Lung (tissue), 16 donors: ENCODE data around the gene OR10A6. TPM values are rescaled to one million over a fixed set of nuclear protein-coding genes. Genes with fewer than 3 reads are reported as not detected.

Experiments
- ATAC-seq: fragments of 200-7000 bp; cut with Tn5 transposase; one replicate; pipeline ENCODE4 v1.9.1; 2020; ENCODE audit warnings: moderate number of reproducible peaks; ENCODE audit not compliant: insufficient read depth, low FRiP score
- DNase-seq, 3 donors: peaks; one replicate each; pipeline ENCODE4 v3.0.0-alpha.2; 2013 to 2017
- H3K27ac ChIP-seq, 2 donors: one replicate each; pipeline ENCODE4 v1.5.1; 2013; ENCODE audit warnings: mild to moderate bottlenecking in 2 of 2, moderate library complexity in 2 of 2, control low read depth in 1 of 2, inconsistent platforms in 1 of 2, low read depth in 1 of 2, low read length in 1 of 2
- H3K27me3 ChIP-seq, 3 donors: one replicate each; pipeline ENCODE4 v1.5.1; 2013; ENCODE audit warnings: low read length in 2 of 3; ENCODE audit not compliant: control insufficient read depth in 3 of 3, insufficient read depth in 3 of 3
- H3K36me3 ChIP-seq, 4 donors: one replicate each; pipeline ENCODE4 v1.5.1; 2013; ENCODE audit warnings: low read length in 4 of 4, mild to moderate bottlenecking in 1 of 4, moderate library complexity in 1 of 4; ENCODE audit not compliant: control insufficient read depth in 4 of 4, insufficient read depth in 4 of 4
- H3K4me1 ChIP-seq, 5 donors: one replicate each; pipeline ENCODE4 v1.5.1; 2013; ENCODE audit warnings: low read length in 5 of 5, mild to moderate bottlenecking in 2 of 5, moderate library complexity in 1 of 5; ENCODE audit not compliant: control insufficient read depth in 5 of 5, insufficient read depth in 5 of 5
- H3K4me3 ChIP-seq: one replicate; pipeline ENCODE4 v1.5.1; 2013; ENCODE audit warnings: mild to moderate bottlenecking, control low read depth, moderate library complexity
- H3K9ac ChIP-seq, 2 donors: one replicate each; pipeline ENCODE4 v1.5.1; 2013; ENCODE audit warnings: low read length in 2 of 2, control low read depth in 1 of 2; ENCODE audit not compliant: insufficient read depth in 1 of 2
- H3K9me3 ChIP-seq, 4 donors: one replicate each; pipeline ENCODE4 v1.5.1; 2013; ENCODE audit warnings: low read length in 3 of 4, mild to moderate bottlenecking in 1 of 4, moderate library complexity in 1 of 4; ENCODE audit not compliant: control insufficient read depth in 4 of 4, insufficient read depth in 3 of 4
- CTCF ChIP-seq: IDR thresholded peaks from 2 replicates; pipeline ENCODE4 v1.5.1; 2012; ENCODE audit warnings: mild to moderate bottlenecking; ENCODE audit errors: control extremely low read depth, extremely low read depth
- WGBS, 2 donors: extraction: QIAGEN DNeasy Blood & Tissue Kit; methylation state at CpG; one replicate each; pipeline ENCODE4 v1.1.7; 2013; 5-methylcytosine and 5-hydroxymethylcytosine counted together
- long read RNA-seq, 5 donors: transcript quantifications; one replicate each; lab custom pipeline, GENCODE V29; 2026
- polyA plus RNA-seq, 2 donors: library from polyadenylated mRNA; stranded (reverse); fragments of 200-250 nt; gene quantifications; one replicate each; pipeline ENCODE4 v1.2.1, GENCODE V29; 2013
- total RNA-seq, 2 donors: library from RNA; depleted of rRNA in 1 of 2; stranded (reverse); fragments of >200 nt in 1 of 2; gene quantifications; one replicate each; pipeline ENCODE4 v1.2.1, GENCODE V29; 2014 to 2021
- donor health status: control.
- donor health status: control.
- donor health status: Bipolar disorder and iron deficiency.
- donor health status: healthy.
- donor health status: DM: yes; HTN: yes; CAD: no.

The OR10A6 gene
- total RNA-seq (not detected), polyA plus RNA-seq (not detected)
- long read RNA-seq, donor 1: 0 reads
- long read RNA-seq, donor 2: 0 reads
- long read RNA-seq, donor 3: 0 reads
- long read RNA-seq, donor 4: 0 reads
- long read RNA-seq, donor 5: 0 reads

GRCh38 chr11:7931168-7931567 is at the start of gene OR10A6:
TSS of gene OR10A6 (minus strand) at chr11:7931268. CDS start at chr11:7928662, 2,606 bp downstream.
- no peak for TF ChIP-seq CTCF

DNA sequence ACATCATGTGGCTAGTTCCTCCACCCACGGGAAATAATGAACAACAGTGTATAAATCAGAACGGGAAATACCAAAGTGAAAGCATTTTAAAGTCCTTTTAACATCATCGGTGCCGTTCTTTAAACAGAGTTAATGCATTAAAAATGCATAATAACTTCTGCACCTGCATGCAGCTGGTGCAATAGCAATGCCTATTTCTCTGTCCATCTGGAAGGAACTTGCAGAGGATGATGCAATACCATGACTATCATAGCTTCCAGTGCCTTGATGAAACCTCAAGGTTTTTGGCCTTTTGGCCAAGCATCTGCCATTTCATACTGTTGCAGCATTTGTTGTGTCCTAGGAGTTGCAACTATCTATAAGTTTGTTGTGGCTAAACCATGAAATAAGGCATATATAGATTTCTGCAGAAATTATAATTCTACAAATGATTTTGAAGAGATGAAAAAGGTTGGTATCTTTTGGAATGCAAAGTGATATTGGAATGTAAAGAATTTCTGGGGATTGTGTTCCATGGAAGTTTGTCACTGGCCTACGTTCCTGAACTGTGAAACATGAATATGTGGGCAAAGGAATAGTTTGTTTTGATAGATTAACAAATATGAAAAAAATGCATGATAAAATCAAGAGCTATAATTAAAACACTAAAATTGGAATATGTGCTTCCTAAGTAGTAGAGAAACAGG is 46.3 kb upstream of the OR10A6 start:
- no peak overlapping the region for H3K4me3 ChIP-seq
- 38 to 62% methylated on average over 5 of the region's 5 CpGs for WGBS, 2 donors

More at GRCh38 chr11:7931168-7931567, at the start of gene OR10A6:
- no peaks in the 10 kb centered on the region for H3K4me1 ChIP-seq
- DNase-seq (no peak), ATAC-seq (no peak)
- no peak within 1 kb of the TSS for H3K27ac ChIP-seq
- H3K36me3 ChIP-seq: no peaks in the 10 kb centered on the region
- 80 to 85% methylated on average over 4 of the region's 4 CpGs for WGBS, 2 donors
- no peaks in the 10 kb centered on the region for H3K9me3 ChIP-seq
- no peak within 1 kb of the TSS for H3K9ac ChIP-seq
- no peak within 1 kb of the TSS for H3K4me3 ChIP-seq
- H3K27me3 ChIP-seq: no peaks in the 10 kb centered on the region

GRCh38 chr11:7974668-7975067 is 43.6 kb upstream of the OR10A6 start:
- Histone ChIP-seq H3K4me1 (no peaks in the 10 kb centered on the region), H3K4me3 (no peak overlapping the region), H3K27me3 (no peaks in the 10 kb centered on the region), H3K36me3 (no peaks in the 10 kb centered on the region), H3K27ac (no peak overlapping the region), H3K9me3 (no peaks in the 10 kb centered on the region), H3K9ac (no peak overlapping the region)
- ATAC-seq: no peak
- TF ChIP-seq CTCF: no peak
- DNase-seq: no peak
- 83 to 89% methylated on average over 2 of the region's 2 CpGs for WGBS, 2 donors

More for the DNA sequence above, 46.3 kb upstream of the OR10A6 start:
- Histone ChIP-seq H3K27ac (no peak overlapping the region), H3K4me1 (no peaks in the 10 kb centered on the region), H3K9me3 (no peaks in the 10 kb centered on the region), H3K36me3 (no peaks in the 10 kb centered on the region), H3K9ac (no peak overlapping the region), H3K27me3 (no peaks in the 10 kb centered on the region)
- ATAC-seq (no peak), DNase-seq (no peak)
- no peak for TF ChIP-seq CTCF

DNA sequence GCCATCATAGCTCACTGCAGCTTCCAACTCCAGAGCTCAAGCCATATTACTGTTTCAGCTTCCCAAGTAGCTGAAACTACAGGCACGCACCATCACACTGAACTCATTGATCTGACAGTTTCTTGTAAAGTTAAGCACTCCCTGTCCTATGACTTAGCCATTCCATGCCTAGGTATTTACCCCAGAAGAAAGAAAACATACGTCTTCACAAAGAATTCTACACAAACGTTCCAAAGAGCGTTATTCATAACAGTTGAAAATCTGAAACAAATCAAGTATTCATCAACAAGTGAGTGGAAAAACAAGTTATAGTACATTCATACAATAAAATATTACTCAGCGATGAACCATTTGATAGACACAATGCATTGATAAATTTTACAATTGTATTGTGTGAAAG is 41.9 kb upstream of the OR10A6 start:
- no peaks in the 10 kb centered on the region for H3K36me3 ChIP-seq
- no peak overlapping the region for H3K4me3 ChIP-seq
- 92 to 94% methylated on average over 5 of the region's 5 CpGs for WGBS, 2 donors
- H3K4me1 ChIP-seq: no peaks in the 10 kb centered on the region
- DNase-seq (no peak), ATAC-seq (no peak)
- no peak overlapping the region for H3K27ac ChIP-seq
- no peaks in the 10 kb centered on the region for H3K27me3 ChIP-seq
- H3K9me3 ChIP-seq: no peaks in the 10 kb centered on the region
- TF ChIP-seq CTCF: no peak
- no peak overlapping the region for H3K9ac ChIP-seq
